CD14-positive monocyte (primary cell): ENCODE results near the gene MYCBP. TPM values are rescaled to one million over a fixed set of nuclear protein-coding genes. Genes with fewer than 3 reads are reported as not detected.

Experiments used
- DNase-seq, 3 donors: peaks; one replicate each; pipeline ENCODE4 v3.0.0-alpha.2; 2011 to 2022
- H2AFZ ChIP-seq: 2 replicates; pipeline ENCODE4 v1.6.0; 2012; ENCODE audit warnings: mild to moderate bottlenecking, low read depth, low read length, inconsistent platforms; ENCODE audit not compliant: insufficient read depth, poor library complexity, severe bottlenecking
- H3K27ac ChIP-seq, 2 donors: 1 replicate in 1 of 2; 2 replicates in 1 of 2; pipeline ENCODE4 v1.5.1; 2012 to 2013; ENCODE audit warnings: low read length in 2 of 2, control low read depth in 1 of 2, inconsistent platforms in 1 of 2, low read depth in 1 of 2, mild to moderate bottlenecking in 1 of 2
- H3K27me3 ChIP-seq, 2 donors: one replicate each; pipeline versions ENCODE4 v1.6.0 to v1.6.1; 2011 to 2013; ENCODE audit warnings: low read length in 2 of 2; ENCODE audit not compliant: control insufficient read depth in 2 of 2, insufficient read depth in 2 of 2
- H3K36me3 ChIP-seq, 2 donors: replicated peaks in 1 of 2; 1 replicate in 1 of 2; 2 replicates in 1 of 2; pipeline versions ENCODE4 v1.5.1 to v1.6.1; 2012 to 2013; ENCODE audit warnings: low read length in 2 of 2, control low read depth in 1 of 2, inconsistent platforms in 1 of 2, mild to moderate bottlenecking in 1 of 2; ENCODE audit not compliant: insufficient read depth in 2 of 2, control insufficient read depth in 1 of 2
- H3K4me1 ChIP-seq, 2 donors: 1 replicate in 1 of 2; 2 replicates in 1 of 2; pipeline versions ENCODE4 v1.5.1 to v1.6.1; 2012 to 2013; ENCODE audit warnings: low read length in 2 of 2, control low read depth in 1 of 2, inconsistent platforms in 1 of 2, mild to moderate bottlenecking in 1 of 2, moderate library complexity in 1 of 2; ENCODE audit not compliant: insufficient read depth in 2 of 2, control insufficient read depth in 1 of 2
- H3K4me2 ChIP-seq: replicated peaks from 2 replicates; pipeline ENCODE3; 2012; ENCODE audit warnings: low read length, moderate library complexity, mild to moderate bottlenecking; ENCODE audit not compliant: poor library complexity, severe bottlenecking; ENCODE audit errors: extremely low read depth
- H3K4me3 ChIP-seq, 3 experiments: fragments of 200-600 bp in 1 of 3; sonication (generic) in 1 of 3; replicated peaks in 1 of 3; 1 replicate in 2 of 3; 2 replicates in 1 of 3; pipeline ENCODE4 v1.5.1; 2011 to 2013; ENCODE audit warnings: low read length in 3 of 3, mild to moderate bottlenecking in 3 of 3, control low read depth in 2 of 3, low read depth in 2 of 3, inconsistent platforms in 1 of 3, moderate library complexity in 1 of 3
- H3K79me2 ChIP-seq: 2 replicates; pipeline ENCODE4 v1.6.0; 2012; ENCODE audit warnings: mild to moderate bottlenecking, control low read depth, inconsistent platforms, low read length, moderate library complexity; ENCODE audit not compliant: insufficient read depth
- H3K9ac ChIP-seq: 2 replicates; pipeline ENCODE4 v1.6.0; 2017; ENCODE audit warnings: low read length, mild to moderate bottlenecking; ENCODE audit not compliant: insufficient read depth, poor library complexity, severe bottlenecking
- H3K9me3 ChIP-seq, 2 donors: replicated peaks in 1 of 2; 1 replicate in 1 of 2; 2 replicates in 1 of 2; pipeline versions ENCODE4 v1.5.1 to v1.6.1; 2012 to 2013; ENCODE audit warnings: low read length in 2 of 2, control low read depth in 1 of 2; ENCODE audit not compliant: control insufficient read depth in 1 of 2, insufficient read depth in 1 of 2
- H4K20me1 ChIP-seq: 2 replicates; pipeline ENCODE4 v1.6.0; 2012; ENCODE audit warnings: mild to moderate bottlenecking, low read length, control low read depth, moderate library complexity; ENCODE audit not compliant: insufficient read depth
- H3K27ac Mint-ChIP-seq, 7 donors: one replicate each; pipeline ENCODE4 v1.8.0; 2020; ENCODE audit warnings: mild to moderate bottlenecking in 7 of 7, mixed read lengths in 7 of 7, moderate library complexity in 6 of 7, inconsistent platforms in 2 of 7
- H3K27me3 Mint-ChIP-seq, 3 donors: one replicate each; pipeline ENCODE4 v1.8.0; 2021 to 2022; ENCODE audit warnings: low read depth in 3 of 3, mild to moderate bottlenecking in 3 of 3, mixed read lengths in 3 of 3, moderate library complexity in 3 of 3, inconsistent platforms in 1 of 3
- H3K36me3 Mint-ChIP-seq, 2 donors: one replicate each; pipeline ENCODE4 v1.8.0; 2020; ENCODE audit warnings: mixed read lengths in 2 of 2, inconsistent platforms in 1 of 2, mild to moderate bottlenecking in 1 of 2
- H3K4me1 Mint-ChIP-seq: one replicate; pipeline ENCODE4 v1.8.0; 2020; ENCODE audit warnings: mild to moderate bottlenecking, mixed read lengths
- H3K4me3 Mint-ChIP-seq, 2 donors: one replicate each; pipeline ENCODE4 v1.8.0; 2020; ENCODE audit warnings: mild to moderate bottlenecking in 2 of 2, mixed read lengths in 2 of 2, moderate library complexity in 1 of 2
- H3K9me3 Mint-ChIP-seq, 7 donors: one replicate each; pipeline ENCODE4 v1.8.0; 2020 to 2022; ENCODE audit warnings: mixed read lengths in 7 of 7, mild to moderate bottlenecking in 6 of 7, moderate library complexity in 6 of 7, inconsistent platforms in 2 of 7
- WGBS: methylation state at CpG from one replicate; pipeline ENCODE4 v1.1.5; 2013; ENCODE audit warnings: missing lambda C conversion rate; ENCODE audit not compliant: insufficient coverage; 5-methylcytosine and 5-hydroxymethylcytosine counted together
- intact Hi-C, 2 donors: fragments of 100-400 bp; cut with micrococcal nuclease; formaldehyde crosslinking; loops; one replicate each; pipeline versions ENCODE4 v1.15.0 to v1.15.1; 2023
- polyA plus RNA-seq, 3 donors: library from polyadenylated mRNA; depleted of rRNA in 1 of 3; unstranded in 2 of 3; stranded (reverse) in 1 of 3; fragments of 300-500 nt in 2 of 3; fragments of >200 nt in 1 of 3; fragmentation: Illumina TruSeq in 2 of 3; gene quantifications; 1 replicate in 2 of 3; 2 replicates in 1 of 3; pipeline ENCODE4 v1.2.3, GENCODE V29; 2012 to 2021
- TF ChIP-seq, protein P1 (sequence below): fragments of 200-600 bp; IDR thresholded peaks from one replicate; pipeline ENCODE4 v1.8.0; 2022; ENCODE audit warnings: antibody characterized with exemption, mild to moderate bottlenecking

The MYCBP gene
- polyA plus RNA-seq, 3 donors = 9.3 to 92.3 (median 77.2) TPM

DNA sequence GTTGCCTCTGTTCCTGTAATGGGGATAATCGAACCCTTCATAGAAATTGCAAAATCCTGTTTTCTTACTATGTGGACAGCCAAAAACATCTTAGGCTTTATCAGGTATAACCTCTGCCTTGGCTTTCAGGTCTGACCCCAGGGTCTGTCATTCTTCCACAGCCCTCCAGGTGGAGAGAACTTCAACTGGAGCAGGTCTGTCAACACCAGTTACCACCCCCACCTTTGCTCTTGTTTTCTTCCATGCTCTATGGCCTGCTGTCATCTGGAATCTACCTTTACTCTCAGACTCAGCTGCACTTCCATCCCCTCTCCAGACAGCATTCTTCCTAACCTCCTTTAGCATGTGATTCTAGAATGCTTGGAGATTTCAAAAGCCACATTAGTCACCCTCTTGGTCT lies 18.6 kb upstream of the MYCBP start:
- no peak for DNase-seq
- WGBS = no CpG with 5 or more reads among the region's 1 CpG
- no peak overlapping the region for H2AFZ ChIP-seq

DNA sequence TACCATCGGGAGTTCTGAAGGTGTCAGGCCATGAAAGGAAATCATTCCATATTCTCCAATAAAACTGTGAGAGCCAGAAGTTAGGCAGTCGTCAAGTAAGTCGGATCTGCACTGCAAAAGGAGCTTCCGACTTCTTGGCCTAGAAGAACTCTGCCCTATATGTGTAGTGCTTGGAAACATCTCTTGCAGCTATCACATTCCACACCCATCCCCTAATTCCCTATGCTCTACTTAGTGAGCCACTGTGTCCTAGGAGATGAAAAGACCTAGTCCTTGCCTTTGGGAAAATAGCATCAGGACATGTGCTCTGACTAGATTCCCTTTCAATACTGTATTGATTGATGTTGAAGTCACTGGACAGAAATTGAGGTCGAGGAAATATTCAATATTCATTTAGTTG lies 16.4 kb upstream of the MYCBP start:
- no peaks in the 10 kb centered on the region for H3K27me3 Mint-ChIP-seq
- intact Hi-C loops = no loop called here
- Histone ChIP-seq H3K4me1 (no peaks in the 10 kb centered on the region), H3K27ac (no peak overlapping the region), H3K4me3 (no peak overlapping the region), H3K4me2 (no peak overlapping the region), H3K36me3 (no peaks in the 10 kb centered on the region), H3K79me2 (no peaks in the 10 kb centered on the region), H3K9me3 (no peaks in the 10 kb centered on the region), H4K20me1 (no peaks in the 10 kb centered on the region), H3K27me3 (no peaks in the 10 kb centered on the region), H3K9ac (no peak overlapping the region), H2AFZ (no peak overlapping the region)
- peaks cover 0 to 5% of the 10 kb centered on the region in 2 donors for H3K36me3 Mint-ChIP-seq
- no peak for DNase-seq
- H3K4me3 Mint-ChIP-seq = no peak overlapping the region
- TF ChIP-seq, protein P1, sequence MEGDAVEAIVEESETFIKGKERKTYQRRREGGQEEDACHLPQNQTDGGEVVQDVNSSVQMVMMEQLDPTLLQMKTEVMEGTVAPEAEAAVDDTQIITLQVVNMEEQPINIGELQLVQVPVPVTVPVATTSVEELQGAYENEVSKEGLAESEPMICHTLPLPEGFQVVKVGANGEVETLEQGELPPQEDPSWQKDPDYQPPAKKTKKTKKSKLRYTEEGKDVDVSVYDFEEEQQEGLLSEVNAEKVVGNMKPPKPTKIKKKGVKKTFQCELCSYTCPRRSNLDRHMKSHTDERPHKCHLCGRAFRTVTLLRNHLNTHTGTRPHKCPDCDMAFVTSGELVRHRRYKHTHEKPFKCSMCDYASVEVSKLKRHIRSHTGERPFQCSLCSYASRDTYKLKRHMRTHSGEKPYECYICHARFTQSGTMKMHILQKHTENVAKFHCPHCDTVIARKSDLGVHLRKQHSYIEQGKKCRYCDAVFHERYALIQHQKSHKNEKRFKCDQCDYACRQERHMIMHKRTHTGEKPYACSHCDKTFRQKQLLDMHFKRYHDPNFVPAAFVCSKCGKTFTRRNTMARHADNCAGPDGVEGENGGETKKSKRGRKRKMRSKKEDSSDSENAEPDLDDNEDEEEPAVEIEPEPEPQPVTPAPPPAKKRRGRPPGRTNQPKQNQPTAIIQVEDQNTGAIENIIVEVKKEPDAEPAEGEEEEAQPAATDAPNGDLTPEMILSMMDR = no peak
- H3K27ac Mint-ChIP-seq = no peak overlapping the region
- no peaks in the 10 kb centered on the region for H3K4me1 Mint-ChIP-seq
- WGBS = no CpG with 5 or more reads among the region's 5 CpGs
- no peaks in the 10 kb centered on the region for H3K9me3 Mint-ChIP-seq

More for the DNA sequence above, 18.6 kb upstream of the MYCBP start:
- no peak overlapping the region for H3K27ac ChIP-seq
- TF ChIP-seq, protein P1 = no peak
- H3K9me3 ChIP-seq = no peaks in the 10 kb centered on the region
- Mint-ChIP-seq H3K4me1 (no peaks in the 10 kb centered on the region), H3K27ac (no peak overlapping the region), H3K27me3 (peaks cover 0 to 2% (median 1%) of the 10 kb centered on the region in 3 donors), H3K9me3 (no peaks in the 10 kb centered on the region), H3K36me3 (peaks cover 0 to 5% of the 10 kb centered on the region in 2 donors), H3K4me3 (no peak overlapping the region)
- H3K9ac ChIP-seq = no peak overlapping the region
- no peaks in the 10 kb centered on the region for H3K4me1 ChIP-seq
- no peak overlapping the region for H3K4me3 ChIP-seq
- H3K79me2 ChIP-seq = no peaks in the 10 kb centered on the region
- H3K4me2 ChIP-seq = no peak overlapping the region
- intact Hi-C loops = no loop called here
- no peaks in the 10 kb centered on the region for H4K20me1 ChIP-seq
- no peaks in the 10 kb centered on the region for H3K36me3 ChIP-seq
- no peaks in the 10 kb centered on the region for H3K27me3 ChIP-seq
